GM10266 (cell line): ENCODE data around the gene TNPO3.
"Not testable (repeated sequence)": the region's sequence is repeated elsewhere in the genome, so short reads cannot be mapped to it uniquely, and the experiment has no call there.

Source experiments
- DNase-seq: peaks from one replicate; pipeline ENCODE4 v3.0.0; 2012; ENCODE audit errors: extremely low spot score
- TF ChIP-seq, protein P1 (sequence below): IDR thresholded peaks from 2 replicates; pipeline ENCODE4 v1.5.1; 2012; ENCODE audit warnings: mild to moderate bottlenecking, low read depth; ENCODE audit not compliant: control insufficient read depth, insufficient read depth; ENCODE audit errors: missing control alignments

Gene TNPO3

DNA sequence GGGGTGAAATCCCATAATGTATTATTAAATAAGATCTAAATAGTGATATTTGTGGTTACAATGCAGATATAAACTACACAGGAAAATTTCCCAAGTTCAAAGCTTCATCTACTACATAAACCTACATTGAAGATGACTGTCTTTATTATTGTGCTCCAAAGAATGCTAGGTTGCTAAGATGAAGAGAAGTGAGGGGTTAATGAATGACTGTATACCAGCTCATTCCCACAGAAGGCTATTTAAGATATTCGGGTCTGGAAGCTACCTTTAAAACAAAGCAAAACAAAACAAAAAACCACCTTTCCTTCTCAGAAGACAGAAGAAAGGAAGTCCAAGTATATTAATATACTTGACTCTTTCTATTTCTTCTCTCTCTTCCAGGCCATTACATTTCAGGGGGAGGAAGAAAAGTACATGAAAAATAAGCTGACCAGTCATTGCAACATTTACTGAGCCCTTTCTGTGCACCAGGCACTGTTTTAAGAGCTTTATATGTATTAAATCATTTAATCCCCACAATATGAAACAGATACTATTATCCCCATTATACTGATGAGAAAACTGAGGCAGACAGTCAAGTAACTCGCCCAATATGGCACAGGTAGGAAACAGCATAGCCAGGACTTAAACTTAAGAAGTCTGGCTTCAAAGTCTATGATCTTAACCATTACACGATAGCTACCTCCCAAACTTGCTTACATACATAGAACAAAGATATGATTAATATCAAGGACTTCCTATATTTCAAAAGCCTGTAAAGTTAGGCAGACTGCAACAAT, 48.1 kb downstream of the TNPO3 start:
- DNase-seq, result no peak
- TF ChIP-seq, protein P1, sequence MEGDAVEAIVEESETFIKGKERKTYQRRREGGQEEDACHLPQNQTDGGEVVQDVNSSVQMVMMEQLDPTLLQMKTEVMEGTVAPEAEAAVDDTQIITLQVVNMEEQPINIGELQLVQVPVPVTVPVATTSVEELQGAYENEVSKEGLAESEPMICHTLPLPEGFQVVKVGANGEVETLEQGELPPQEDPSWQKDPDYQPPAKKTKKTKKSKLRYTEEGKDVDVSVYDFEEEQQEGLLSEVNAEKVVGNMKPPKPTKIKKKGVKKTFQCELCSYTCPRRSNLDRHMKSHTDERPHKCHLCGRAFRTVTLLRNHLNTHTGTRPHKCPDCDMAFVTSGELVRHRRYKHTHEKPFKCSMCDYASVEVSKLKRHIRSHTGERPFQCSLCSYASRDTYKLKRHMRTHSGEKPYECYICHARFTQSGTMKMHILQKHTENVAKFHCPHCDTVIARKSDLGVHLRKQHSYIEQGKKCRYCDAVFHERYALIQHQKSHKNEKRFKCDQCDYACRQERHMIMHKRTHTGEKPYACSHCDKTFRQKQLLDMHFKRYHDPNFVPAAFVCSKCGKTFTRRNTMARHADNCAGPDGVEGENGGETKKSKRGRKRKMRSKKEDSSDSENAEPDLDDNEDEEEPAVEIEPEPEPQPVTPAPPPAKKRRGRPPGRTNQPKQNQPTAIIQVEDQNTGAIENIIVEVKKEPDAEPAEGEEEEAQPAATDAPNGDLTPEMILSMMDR, result no peak

DNA sequence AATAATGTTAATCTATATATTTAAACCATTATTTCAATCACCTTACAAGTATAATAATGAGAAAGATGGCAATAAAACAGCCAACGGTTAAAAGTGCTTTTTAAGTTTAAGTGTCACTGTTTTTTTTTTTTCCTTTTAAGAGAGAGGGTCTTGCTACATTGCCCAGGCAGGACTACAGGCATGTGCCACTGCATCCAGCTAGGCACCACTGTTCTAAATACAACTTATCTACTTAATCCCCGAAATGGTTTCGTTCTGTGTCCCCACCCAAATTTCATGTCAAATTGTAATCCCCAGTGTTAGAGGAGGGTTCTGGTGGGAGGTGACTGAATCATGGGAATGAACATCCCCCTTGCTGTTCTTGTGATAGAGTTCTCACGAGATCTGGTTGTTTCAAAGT, 49.7 kb downstream of the TNPO3 start:
- TF ChIP-seq, protein P1, result no peak
- no peak for DNase-seq

DNA sequence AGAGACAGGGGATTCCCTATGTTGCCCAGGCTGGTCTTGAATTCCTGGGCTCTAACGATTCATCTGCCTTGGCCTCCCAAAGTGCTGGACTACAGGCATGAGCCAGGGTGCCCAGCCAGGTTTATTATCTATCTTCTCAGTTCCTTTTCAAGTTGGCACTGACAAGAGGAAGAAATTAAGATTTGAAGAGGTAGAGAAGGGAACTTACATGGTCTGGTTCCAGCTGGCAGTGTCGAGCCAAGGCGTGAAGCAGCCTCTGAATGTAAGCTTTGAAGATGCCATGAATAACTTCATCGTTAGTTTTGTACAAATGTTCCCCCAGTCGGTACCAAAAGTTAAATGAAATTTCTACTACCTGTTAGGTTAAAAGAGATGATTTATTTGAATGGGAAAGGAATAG, 57.7 kb downstream of the TNPO3 start:
- DNase-seq, result no peak
- TF ChIP-seq, protein P1, result no peak

DNA sequence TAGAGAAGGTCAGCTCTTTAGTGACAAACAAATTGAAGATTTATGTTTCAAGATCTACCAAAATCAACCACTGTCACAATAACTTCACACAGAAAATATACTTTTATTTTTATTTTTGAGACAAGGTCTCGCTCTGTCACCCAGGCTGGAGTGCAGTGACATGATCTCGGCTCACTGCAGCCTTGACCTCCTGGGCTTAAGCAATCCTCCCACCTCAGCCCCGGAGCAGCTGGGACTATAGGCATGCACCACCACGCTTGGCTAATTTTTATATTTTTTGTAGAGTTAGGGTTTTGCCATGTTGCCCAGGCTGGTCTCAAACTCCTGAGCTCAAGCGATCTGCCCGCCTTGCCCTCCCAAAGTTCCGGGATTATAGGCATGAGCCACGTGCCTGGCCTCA, 60.4 kb downstream of the TNPO3 start:
- not testable (repeated sequence) for DNase-seq

DNA sequence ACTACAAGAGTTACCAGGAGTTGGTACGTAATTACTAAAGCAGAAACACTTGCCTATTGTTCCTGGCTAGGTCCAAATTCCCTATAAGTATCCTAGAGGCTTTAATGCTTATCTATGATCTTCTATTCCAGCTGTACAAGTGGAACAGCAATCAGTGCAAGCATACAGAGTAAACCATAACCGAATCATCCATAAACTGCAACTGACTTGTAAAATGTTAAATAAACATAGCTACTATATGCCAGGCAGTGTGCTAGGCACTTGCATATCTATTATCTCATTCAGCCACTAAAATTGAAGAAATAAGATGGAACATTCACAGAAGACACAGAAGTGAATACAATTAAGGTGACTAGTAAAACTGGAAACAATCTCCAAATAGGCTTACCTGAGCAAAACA, 61.5 kb downstream of the TNPO3 start:
- TF ChIP-seq, protein P1, result no peak
- DNase-seq, result no peak

DNA sequence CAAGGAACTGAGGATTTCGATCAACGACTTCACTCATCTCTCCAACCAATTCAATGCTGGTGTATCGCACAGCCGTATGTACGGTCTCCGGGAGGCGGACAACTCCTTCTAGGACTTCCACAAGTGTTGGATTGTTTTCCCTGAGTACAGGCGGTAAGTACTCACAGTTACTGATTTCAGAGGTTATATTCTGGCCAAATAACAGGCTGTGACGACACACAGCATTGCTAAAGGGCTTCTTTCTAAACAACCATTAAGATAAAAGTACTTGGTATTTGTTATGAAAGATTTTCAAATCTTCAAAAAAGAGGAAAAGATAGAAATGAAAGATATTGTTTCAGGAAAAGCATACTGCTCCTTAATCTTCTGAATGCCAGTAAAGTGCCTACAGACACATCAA, 65.0 kb downstream of the TNPO3 start:
- DNase-seq, result no peak
- TF ChIP-seq, protein P1, result no peak

DNA sequence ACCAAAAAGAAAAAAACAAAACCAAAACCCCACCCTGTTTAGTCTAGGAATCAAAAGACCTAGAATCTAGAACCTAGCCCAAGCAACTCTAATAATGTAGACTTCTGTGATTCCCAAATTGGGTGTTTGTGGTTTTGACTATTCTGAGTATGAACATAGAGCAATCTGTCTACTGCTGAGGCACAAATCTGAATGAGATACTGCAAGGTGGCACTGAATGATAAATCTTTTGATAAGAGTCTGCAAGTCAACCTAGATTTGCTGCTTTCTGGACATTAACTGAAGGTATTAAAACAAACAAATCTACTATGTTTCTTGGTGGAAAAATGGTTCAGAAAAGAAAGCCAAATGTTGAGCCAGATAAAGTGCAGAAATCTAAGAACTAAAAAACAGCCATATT, 66.5 kb downstream of the TNPO3 start:
- TF ChIP-seq, protein P1, result no peak
- DNase-seq, result no peak

DNA sequence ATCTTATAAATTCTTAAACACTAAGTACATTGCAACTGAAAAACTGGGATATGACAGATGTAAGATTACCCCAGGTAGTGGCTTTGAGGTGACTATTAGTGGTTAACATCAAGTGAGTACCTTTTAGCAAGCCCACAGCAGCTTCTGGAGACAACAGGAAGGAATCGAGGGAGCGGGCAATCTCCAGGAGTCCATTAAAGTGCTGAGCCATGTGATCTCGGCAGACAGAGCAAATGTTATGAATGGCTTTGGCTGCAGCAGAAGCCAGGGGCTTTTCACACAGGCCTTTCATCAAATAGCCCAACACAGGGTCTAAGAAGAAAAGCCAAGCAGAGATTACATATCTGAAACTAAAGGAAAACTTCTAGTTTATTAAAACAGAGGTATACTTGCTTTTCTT, 68.3 kb downstream of the TNPO3 start:
- DNase-seq, result no peak
- TF ChIP-seq, protein P1, result no peak
